Measurements from ENCODE around the gene TBX4. TPM values are rescaled to one million over a fixed set of nuclear protein-coding genes. Genes with fewer than 3 reads are reported as not detected.

TBX4 gene
- not detected for total RNA-seq
- 0.11 TPM for polyA plus RNA-seq
- long read RNA-seq, donor 1 = 0 reads
- long read RNA-seq, donor 2 = 0 reads
- long read RNA-seq, donor 3 = 0 reads
- long read RNA-seq, donor 4 = 0 reads

GRCh38 chr17:61452301-61453290 is at the start of gene TBX4:
TBX4 (plus strand) TSS chr17:61452422; CDS start chr17:61456491, 4,069 bp downstream.
- Histone ChIP-seq H3K27ac (ENCODE audit: low read length) (no peak within 1 kb of the TSS), H3K4me3 (ENCODE audit: low read length) (peak within 1 kb of the TSS; percentile 44), H3K4me1 (ENCODE audit: control insufficient read depth, insufficient read depth, low read length) (no peaks in the 10 kb centered on the region), H3K9me3 (ENCODE audit: control insufficient read depth, low read length) (no peaks in the 10 kb centered on the region), H3K27me3 (ENCODE audit: control insufficient read depth, insufficient read depth) (no peaks in the 10 kb centered on the region)
- ATAC-seq (peak in 1 of 2 donors; percentile 14), DNase-seq (no peak)
- WGBS = 11% methylated on average over 58 of the region's 59 CpGs
- intact Hi-C loops (cut with DNase I) = no loop called here

- H3K4me3 ChIP-seq (ENCODE audit: low read length) = peak overlapping the region; percentile 25
- DNase-seq (peak in 1 of 3 donors; percentile 67), ATAC-seq (no peak)
- 40% methylated on average over 55 of the region's 55 CpGs for WGBS
- peak overlapping the region; percentile 25 for H3K27ac ChIP-seq (ENCODE audit: low read length)
- H3K9me3 ChIP-seq (ENCODE audit: control insufficient read depth, low read length) = no peaks in the 10 kb centered on the region
- H3K27me3 ChIP-seq (ENCODE audit: control insufficient read depth, insufficient read depth) = no peaks in the 10 kb centered on the region
- intact Hi-C loops (cut with DNase I) = no loop called here
- H3K4me1 ChIP-seq (ENCODE audit: control insufficient read depth, insufficient read depth, low read length) = no peaks in the 10 kb centered on the region
Observed at GRCh38 chr17:61402978-61403800, 49.0 kb upstream of the TBX4 start.

- DNase-seq (peak in 1 of 3 donors; percentile 64), ATAC-seq (no peak)
- intact Hi-C loops (cut with DNase I) = no loop called here
- H3K4me3 ChIP-seq (ENCODE audit: low read length) = peak overlapping the region; percentile 25
- H3K9me3 ChIP-seq (ENCODE audit: control insufficient read depth, low read length) = no peaks in the 10 kb centered on the region
- no peaks in the 10 kb centered on the region for H3K27me3 ChIP-seq (ENCODE audit: control insufficient read depth, insufficient read depth)
- whole genome bisulfite sequencing = 48% methylated on average over 66 of the region's 66 CpGs
- no peaks in the 10 kb centered on the region for H3K4me1 ChIP-seq (ENCODE audit: control insufficient read depth, insufficient read depth, low read length)
- no peak overlapping the region for H3K27ac ChIP-seq (ENCODE audit: low read length)
Observed at GRCh38 chr17:61403801-61404662, 48.2 kb upstream of the TBX4 start.

GRCh38 chr17:61404663-61404912 is 47.6 kb upstream of the TBX4 start:
- no peaks in the 10 kb centered on the region for H3K4me1 ChIP-seq (ENCODE audit: control insufficient read depth, insufficient read depth, low read length)
- intact Hi-C loops (cut with DNase I) = no loop called here
- H3K9me3 ChIP-seq (ENCODE audit: control insufficient read depth, low read length) = no peaks in the 10 kb centered on the region
- DNase-seq (no peak), ATAC-seq (no peak)
- H3K27ac ChIP-seq (ENCODE audit: low read length) = no peak overlapping the region
- no peaks in the 10 kb centered on the region for H3K27me3 ChIP-seq (ENCODE audit: control insufficient read depth, insufficient read depth)
- H3K4me3 ChIP-seq (ENCODE audit: low read length) = peak overlapping the region; percentile 25
- 30% methylated on average over 27 of the region's 27 CpGs for WGBS

- H3K4me1 ChIP-seq (ENCODE audit: control insufficient read depth, insufficient read depth, low read length) = no peaks in the 10 kb centered on the region
- ATAC-seq (no peak), DNase-seq (peak in 1 of 3 donors; percentile 64)
Observed at GRCh38 chr17:61404913-61405685, 47.1 kb upstream of the TBX4 start.

GRCh38 chr17:61405686-61406536 is 46.3 kb upstream of the TBX4 start:
- H3K4me1 ChIP-seq (ENCODE audit: control insufficient read depth, insufficient read depth, low read length) = no peaks in the 10 kb centered on the region

More at GRCh38 chr17:61404913-61405685, 47.1 kb upstream of the TBX4 start:
- 42% methylated on average over 71 of the region's 71 CpGs for WGBS
- Histone ChIP-seq H3K9me3 (ENCODE audit: control insufficient read depth, low read length) (no peaks in the 10 kb centered on the region), H3K4me3 (ENCODE audit: low read length) (peak overlapping the region; percentile 25), H3K27ac (ENCODE audit: low read length) (no peak overlapping the region), H3K27me3 (ENCODE audit: control insufficient read depth, insufficient read depth) (no peaks in the 10 kb centered on the region)
- intact Hi-C loops (cut with DNase I) = no loop called here

GRCh38 chr17:61406537-61406845 is 45.7 kb upstream of the TBX4 start:
- WGBS = 61% methylated on average over 1 of the region's 1 CpG
- H3K4me3 ChIP-seq (ENCODE audit: low read length) = no peak overlapping the region
- intact Hi-C loops (cut with DNase I) = no loop called here
- DNase-seq = no peak
- no peaks in the 10 kb centered on the region for H3K27me3 ChIP-seq (ENCODE audit: control insufficient read depth, insufficient read depth)
- no peaks in the 10 kb centered on the region for H3K4me1 ChIP-seq (ENCODE audit: control insufficient read depth, insufficient read depth, low read length)
- no peak overlapping the region for H3K27ac ChIP-seq (ENCODE audit: low read length)
- ATAC-seq = no peak
- H3K9me3 ChIP-seq (ENCODE audit: control insufficient read depth, low read length) = no peaks in the 10 kb centered on the region

More at GRCh38 chr17:61405686-61406536, 46.3 kb upstream of the TBX4 start:
- intact Hi-C loops (cut with DNase I) = no loop called here
- WGBS = 67% methylated on average over 37 of the region's 37 CpGs
- no peak overlapping the region for H3K27ac ChIP-seq (ENCODE audit: low read length)
- ATAC-seq (no peak), DNase-seq (peak in 1 of 3 donors; percentile 51)
- H3K9me3 ChIP-seq (ENCODE audit: control insufficient read depth, low read length) = no peaks in the 10 kb centered on the region
- H3K4me3 ChIP-seq (ENCODE audit: low read length) = no peak overlapping the region
- no peaks in the 10 kb centered on the region for H3K27me3 ChIP-seq (ENCODE audit: control insufficient read depth, insufficient read depth)

GRCh38 chr17:61406971-61407911 is 45.0 kb upstream of the TBX4 start:
- Histone ChIP-seq H3K9me3 (ENCODE audit: control insufficient read depth, low read length) (no peaks in the 10 kb centered on the region), H3K27me3 (ENCODE audit: control insufficient read depth, insufficient read depth) (no peaks in the 10 kb centered on the region), H3K4me1 (ENCODE audit: control insufficient read depth, insufficient read depth, low read length) (no peaks in the 10 kb centered on the region), H3K4me3 (ENCODE audit: low read length) (no peak overlapping the region), H3K27ac (ENCODE audit: low read length) (no peak overlapping the region)
- ATAC-seq = no peak
- 61% methylated on average over 8 of the region's 8 CpGs for WGBS
- intact Hi-C loops (cut with DNase I) = no loop called here
- DNase-seq = peak in 1 of 3 donors; percentile 33
